SK-MEL-5 (cell line): Measurements from ENCODE around the gene GRID2. TPM values are rescaled to one million over a fixed set of nuclear protein-coding genes. Genes with fewer than 3 reads are reported as not detected.

Experiments used
- DNase-seq: peaks from one replicate; pipeline ENCODE4 v3.0.0-alpha.2; 2016; ENCODE audit warnings: low read depth, low spot score
- in situ Hi-C: cut with HindIII; loops from 2 replicates; pipeline ENCODE4 v1.10.0; 2016; ENCODE audit warnings: low sequenced_read_pairs, high pct_unique_total_duplicates, low pct_unique_long_range_greater_than_20kb
- total RNA-seq: library from RNA; depleted of rRNA; stranded (reverse); fragments of >200 nt; shearing (Covaris generic); gene quantifications from 2 replicates; pipeline ENCODE4 v1.2.3, GENCODE V29; 2014

GRID2 gene
- total RNA-seq, 1 experiment from 2014 or later, result not detected

DNA sequence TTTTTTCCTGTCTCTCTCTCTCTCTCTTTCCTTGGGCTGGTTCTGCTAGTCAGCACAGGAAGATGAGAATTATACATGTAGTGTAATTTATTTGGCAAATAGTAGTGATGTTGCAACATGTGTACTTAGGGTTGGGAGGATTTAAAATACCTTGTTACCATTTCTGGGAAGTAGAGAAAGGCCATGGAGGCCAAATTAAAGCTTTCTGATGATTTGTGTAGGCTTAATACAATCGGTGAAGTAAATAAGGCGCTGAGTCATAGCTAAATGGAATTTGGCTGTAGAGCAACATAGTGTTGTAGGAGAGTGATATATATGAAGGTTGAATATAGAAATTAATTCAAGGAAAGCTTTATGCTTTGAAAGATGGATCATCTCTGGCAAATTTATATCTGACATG lies 295.3 kb downstream of the GRID2 start:
- in situ Hi-C loops, result no loop called here
- DNase-seq, result no peak

DNA sequence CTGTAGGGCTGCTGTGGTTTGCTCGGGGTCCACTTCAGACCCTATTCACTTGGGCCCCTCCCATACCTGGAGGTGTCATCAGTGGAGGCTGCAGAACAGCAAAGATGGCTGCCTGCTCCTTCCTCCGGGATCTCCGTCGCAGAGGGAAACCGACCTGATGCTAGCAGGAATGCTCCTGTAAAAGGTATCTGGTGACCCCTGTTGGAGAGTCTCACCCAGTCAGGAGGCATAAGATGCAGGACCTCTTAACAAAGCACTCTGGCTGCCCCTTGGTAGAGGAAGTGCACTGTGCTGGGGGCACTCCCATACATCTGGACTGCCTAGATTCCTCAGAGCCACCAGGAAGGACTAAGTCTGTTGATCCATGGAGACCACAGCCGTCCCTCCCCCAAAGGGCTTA lies 296.9 kb downstream of the GRID2 start:
- DNase-seq, result no peak
- in situ Hi-C loops, result no loop called here

DNA sequence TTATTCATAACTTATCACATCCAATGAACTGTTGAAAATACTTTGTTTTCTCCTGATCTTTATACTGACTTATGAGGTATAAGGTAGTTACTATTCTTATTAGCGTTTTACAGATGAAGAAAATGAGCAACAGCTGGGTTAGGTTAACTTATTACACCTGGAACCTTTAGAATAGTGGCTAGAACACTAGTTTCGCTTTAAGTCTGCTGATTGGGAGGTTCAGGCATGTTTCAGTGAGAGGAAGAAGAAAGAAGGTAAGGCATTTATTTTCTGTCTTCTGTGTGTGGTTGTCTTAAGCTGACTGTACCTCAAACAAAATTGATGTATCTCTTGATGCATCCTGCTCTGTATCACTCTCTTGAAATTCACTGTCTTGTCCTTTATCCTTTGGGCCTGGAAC lies 302.5 kb downstream of the GRID2 start:
- DNase-seq, result no peak
- in situ Hi-C loops, result no loop called here

DNA sequence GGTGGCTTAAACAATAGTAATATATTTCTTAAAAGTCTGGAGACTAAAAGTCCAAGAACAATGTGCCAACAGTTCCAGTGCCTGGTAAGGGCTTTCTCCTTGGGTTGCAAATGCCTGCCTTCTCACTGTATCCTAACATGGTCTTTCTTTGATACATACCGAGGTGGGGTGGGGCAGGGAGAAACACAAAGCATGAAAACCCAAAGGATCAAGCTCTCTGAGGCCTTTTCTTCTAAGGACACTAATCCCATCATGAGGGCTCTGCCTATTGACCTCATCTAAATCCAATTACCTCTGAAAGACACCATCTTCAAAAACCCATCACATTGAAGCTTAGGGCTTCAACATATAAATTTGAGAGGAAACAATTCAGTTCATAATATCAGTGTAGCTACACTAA lies 311.3 kb downstream of the GRID2 start:
- in situ Hi-C loops, result no loop called here

DNA sequence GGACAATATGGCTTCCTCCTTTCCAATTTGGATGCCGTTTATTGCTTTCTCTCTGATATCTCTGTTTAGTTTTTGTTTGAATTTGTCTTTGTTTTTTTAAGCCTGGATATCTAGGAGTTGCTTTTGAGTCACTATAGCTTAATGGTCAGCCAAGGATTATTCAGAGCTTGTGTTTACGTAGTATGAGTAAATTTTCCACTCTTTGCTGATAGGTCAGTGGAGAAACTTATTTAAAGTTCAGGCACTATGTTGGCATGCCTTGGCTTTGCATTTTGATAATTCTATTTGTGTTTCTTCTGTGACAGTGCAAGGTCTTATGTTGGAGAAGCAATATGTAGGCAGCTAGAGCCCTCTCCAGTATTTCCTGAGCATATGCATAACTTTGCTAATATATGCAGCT lies 315.2 kb downstream of the GRID2 start:
- DNase-seq, result no peak
- in situ Hi-C loops, result no loop called here

More for the DNA sequence above, 311.3 kb downstream of the GRID2 start:
- no peak for DNase-seq

DNA sequence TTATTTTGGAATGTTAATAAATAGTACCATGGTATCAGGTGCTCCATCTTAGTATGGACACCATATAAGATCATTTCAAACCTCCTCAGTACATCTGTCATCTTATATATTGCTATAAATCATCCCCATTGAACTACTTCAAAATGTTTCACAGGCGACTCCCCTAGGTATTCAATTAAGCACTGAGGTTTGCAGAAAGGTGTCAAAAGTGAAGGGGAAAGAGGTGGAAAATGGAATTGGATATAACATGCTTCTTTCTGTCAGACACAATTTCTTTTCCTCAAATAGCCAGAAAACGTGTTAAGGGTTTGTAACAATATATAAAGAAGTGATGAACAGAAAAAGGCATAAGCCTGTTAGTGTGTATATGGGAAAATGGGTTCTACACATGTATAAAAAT lies 325.5 kb downstream of the GRID2 start:
- in situ Hi-C loops, result no loop called here
- DNase-seq, result no peak

DNA sequence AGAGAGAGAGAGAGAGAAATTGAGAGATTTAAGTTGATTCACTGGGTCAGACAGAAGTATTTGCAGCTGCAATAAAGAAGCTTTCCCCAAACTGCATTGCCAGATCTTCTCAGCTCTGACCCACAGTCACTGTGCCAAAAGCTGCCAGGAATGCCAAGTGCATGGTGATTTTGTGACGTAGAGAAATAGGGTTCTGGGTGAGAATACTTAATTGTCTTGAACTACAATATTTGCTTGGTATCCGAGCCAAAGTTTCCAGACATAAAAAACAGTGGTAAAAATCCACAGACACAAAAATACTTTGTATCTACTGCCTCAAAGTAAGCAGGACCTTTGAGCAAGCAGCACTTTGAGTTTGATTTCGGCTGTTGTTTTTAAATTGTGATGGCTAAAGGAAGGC lies 331.1 kb downstream of the GRID2 start:
- DNase-seq, result no peak
- in situ Hi-C loops, result no loop called here

DNA sequence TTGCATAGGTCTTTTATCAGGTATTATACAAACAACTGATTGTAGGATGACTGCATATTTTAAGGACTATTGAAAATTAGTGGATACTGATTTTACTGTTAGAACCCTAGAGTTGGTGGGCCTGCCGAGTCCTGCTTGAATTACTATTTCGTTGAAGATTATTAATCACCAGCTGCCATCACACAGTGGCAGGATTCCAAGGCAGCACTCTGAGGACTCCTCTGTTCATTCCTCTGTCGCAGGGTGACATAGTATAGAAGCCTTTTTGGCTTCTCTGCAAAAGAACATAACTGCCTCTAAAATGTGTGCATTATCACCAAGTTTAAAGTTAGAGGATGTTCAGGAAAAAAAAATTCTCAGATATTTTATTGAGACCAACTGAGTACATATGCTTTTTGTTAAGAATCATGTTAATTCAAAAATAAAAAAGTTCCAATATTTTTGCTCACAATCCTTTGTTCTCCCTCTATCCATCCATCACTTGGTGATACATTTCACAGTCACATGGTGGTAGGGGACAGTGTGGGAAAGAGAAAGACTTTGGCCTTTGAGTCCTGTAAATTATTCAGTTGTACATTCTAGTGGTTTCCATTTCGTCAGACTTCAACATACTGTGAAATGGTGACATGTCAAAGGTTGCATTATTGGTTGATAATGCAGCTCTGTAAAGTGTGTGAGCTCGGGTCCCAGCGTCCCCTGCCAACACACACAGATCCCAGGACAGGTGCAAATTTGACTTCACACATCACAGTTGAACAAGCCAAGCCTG lies 332.5 kb downstream of the GRID2 start:
- in situ Hi-C loops, result no loop called here
- DNase-seq, result no peak

DNA sequence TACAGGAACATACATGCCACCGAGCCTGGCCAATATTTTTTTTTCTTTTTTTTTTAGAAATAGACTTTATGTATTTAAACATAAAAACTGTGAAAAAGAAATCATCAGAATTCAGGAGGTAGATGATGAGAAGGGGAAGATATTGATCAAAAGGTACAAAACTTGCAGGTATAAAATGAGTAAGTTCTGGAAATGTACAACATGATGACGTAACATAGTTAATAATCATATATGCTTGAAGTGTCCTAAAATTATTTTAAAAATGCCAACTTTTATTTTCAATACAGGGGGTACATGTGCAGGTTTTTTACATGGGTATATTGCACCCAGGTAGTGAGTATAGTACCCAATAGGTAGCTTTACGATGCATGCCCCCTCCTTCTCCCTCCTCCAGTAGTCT lies 337.6 kb downstream of the GRID2 start:
- in situ Hi-C loops, result no loop called here
- DNase-seq, result no peak

DNA sequence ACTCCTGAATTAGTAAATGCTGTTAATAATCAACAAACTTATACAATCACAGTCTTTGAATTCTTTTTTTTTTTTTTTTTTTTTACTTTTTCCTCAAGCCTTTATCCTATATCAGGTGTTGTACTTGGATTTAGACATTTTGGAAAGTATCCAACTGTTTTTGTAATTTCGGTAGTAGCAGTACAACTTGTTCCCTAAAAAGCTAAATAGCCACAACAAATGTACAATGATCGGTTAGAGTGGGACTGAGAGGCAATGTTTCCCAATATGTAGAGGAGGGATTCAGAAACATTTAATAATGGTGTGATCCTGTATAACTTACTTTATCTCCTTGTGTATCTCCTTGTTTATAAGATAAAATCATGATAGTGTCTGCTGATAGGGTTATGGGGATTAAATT lies 343.1 kb downstream of the GRID2 start:
- no peak for DNase-seq
- in situ Hi-C loops, result no loop called here

DNA sequence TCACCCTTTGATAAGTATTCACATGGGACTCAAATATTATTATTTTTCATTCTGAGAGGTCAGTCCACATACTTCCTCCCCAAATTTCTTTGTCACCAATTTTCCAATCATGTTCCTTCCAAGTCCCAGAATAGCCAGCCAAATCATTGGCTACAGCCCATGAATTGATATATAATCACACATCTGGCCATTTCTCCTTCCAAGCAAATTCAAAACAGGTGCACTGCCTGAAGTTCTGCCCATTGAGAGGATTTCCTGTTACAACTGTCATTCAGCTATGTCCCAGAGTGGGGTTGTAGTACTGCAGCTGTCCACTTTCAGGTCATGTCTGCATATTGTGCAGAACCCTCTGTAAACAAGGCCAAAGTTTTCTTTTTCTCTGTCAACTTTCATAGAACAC lies 347.8 kb downstream of the GRID2 start:
- no peak for DNase-seq
- in situ Hi-C loops, result no loop called here

DNA sequence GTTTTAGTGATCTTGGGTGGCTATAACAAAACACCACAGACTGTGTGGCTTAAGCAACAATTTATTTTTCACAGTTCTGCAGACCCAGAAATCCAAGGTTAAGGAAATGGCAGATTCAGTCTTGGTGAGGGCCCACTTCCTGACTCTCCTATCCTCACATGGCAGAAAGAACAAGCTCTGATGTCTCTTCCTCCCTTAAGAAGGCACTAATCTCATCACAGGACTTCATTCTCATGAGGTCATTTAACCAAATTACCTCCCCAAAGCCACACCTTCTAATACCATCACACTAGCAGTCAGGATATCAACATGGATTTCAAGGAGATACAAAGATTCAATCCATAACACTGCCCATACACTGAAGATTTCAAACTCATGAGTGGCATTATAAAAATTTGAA lies 350.3 kb downstream of the GRID2 start:
- in situ Hi-C loops, result no loop called here

DNA sequence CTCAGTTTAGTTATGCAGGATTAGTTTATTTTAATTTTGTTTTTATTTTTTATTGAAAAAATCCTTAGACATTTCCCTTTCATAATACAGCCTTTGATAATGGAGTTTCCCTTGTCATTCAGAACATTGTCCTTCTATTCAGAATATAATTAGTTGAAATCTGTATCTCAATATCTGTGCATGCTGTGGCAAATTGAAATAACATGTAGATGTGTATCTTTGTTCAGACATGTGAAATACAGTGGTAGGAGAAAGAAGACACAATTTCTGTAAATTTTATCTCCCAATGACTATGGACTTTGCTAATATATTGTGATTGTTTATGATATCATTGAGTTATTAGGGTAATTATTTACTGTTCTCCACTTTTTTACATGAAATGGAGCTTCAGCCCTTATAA lies 353.9 kb downstream of the GRID2 start:
- no peak for DNase-seq
- in situ Hi-C loops, result no loop called here

More for the DNA sequence above, 350.3 kb downstream of the GRID2 start:
- DNase-seq, result no peak

DNA sequence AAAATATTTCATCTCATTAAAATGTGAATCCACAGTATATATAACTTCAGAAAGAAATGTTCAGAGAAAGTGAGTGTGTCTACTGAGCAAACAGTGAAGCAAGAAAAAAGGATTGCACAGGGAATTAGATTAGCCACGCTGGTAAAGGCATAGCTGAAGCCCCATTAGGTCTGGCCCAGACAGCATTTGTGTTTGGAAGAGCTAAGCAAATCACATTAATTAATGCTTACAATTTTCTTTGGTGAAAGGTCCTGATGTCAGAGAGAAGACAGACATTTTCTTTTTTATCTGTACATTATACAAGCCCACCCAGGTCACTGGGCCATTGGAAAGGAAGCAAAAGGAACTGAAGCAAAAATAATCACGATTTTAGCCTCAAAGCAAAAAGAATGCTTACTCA lies 354.6 kb downstream of the GRID2 start:
- in situ Hi-C loops, result no loop called here
- no peak for DNase-seq

DNA sequence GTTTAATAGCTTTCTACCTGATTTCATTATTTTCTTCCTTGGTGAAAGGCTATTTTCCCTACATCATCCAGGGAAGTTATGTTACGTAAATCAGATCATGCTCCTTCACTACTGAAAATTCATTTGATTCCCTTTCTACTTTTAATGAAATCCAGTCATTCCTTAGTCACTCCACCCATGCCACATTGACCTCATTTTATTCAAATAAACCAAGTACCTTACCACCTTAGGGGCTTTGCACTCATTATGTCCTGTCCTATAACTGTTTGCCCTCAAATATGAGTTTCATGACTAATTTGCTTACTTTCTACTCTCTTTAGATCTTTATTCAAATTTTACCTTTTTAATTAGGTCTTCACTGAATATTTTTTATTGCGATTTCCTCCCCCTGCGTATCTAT lies 374.0 kb downstream of the GRID2 start:
- in situ Hi-C loops, result no loop called here

DNA sequence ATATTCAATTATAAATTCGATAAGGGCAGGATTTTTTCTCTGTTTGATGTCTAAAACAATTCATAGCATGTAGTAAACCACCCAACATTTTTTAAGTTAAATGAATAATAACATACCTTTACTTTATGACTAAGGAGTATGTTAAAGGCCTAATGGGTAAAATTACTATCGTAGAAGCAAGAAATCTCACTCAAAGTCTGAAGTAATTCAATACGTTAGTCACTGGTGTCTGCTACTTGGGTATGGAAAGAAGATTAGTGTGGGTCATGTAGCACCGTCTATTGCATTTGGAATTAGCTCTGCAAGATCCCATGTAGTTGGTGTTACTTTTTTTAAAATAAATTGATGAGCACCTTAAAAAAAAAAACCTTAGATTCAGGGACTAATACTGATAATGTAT lies 374.5 kb downstream of the GRID2 start:
- in situ Hi-C loops, result no loop called here
- DNase-seq, result no peak

More for the DNA sequence above, 374.0 kb downstream of the GRID2 start:
- no peak for DNase-seq

DNA sequence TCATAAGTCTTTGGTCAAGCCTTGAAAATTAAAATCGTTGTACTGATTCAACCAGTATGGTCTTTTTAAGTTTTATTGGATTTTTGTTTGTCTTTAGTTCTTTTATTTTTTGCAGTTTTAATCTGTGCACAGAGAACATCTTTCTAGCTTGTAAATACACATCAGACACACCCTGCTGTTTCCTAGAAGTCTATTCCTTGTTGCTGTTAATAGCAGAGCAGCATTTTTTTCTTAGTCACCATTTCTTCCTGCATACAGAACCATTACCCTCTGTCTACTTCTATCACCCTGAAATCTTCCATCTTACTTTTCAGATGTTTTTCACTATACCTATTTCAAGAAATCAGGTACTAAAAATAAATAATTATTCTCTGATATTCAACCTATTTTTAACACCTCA lies 375.4 kb downstream of the GRID2 start:
- DNase-seq, result no peak
- in situ Hi-C loops, result no loop called here

DNA sequence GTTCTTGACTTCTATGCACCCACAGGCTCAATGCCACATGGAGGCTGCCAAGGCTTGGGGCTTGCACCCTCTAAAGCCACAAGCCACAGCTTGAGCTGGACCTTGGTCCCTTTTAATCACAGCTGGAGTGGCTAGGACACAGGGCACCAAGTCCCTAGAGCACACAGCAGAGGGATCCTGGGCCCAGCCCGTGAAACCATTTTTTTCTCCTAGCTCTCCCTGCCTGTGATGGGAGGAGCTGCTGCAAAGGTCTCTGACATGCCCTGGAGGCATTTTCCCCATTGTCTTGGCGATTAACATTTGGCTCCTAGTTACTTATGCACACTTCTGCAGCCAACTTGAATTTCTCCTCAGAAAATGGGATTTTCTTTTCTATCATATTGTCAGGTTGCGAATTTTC lies 410.9 kb downstream of the GRID2 start:
- in situ Hi-C loops, result no loop called here
- no peak for DNase-seq

DNA sequence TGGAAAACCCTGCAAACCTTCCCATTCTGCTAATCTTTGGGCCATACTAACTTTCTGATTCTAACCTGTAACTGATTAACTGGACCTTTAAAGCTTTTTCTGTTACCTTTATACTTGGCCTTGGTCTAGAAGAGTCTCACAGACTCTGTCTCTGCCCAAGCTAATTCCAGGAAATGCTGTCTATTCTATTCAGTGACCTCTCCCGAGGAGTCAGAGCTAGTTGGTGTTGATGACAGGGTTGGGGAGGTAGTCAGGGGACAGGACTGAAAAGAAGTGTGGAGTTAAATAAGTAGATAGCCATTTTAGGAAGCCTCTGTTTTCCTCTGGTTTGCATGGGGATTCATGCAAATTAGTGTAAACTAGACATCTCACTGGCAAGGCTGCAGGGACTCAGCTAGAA lies 429.5 kb downstream of the GRID2 start:
- DNase-seq, result no peak
- in situ Hi-C loops, result no loop called here
